ENCODE results near the gene ZNF436.
"Not testable (repeated sequence)": the region's sequence is repeated elsewhere in the genome, so short reads cannot be mapped to it uniquely, and the experiment has no call there.

ZNF436 gene

DNA sequence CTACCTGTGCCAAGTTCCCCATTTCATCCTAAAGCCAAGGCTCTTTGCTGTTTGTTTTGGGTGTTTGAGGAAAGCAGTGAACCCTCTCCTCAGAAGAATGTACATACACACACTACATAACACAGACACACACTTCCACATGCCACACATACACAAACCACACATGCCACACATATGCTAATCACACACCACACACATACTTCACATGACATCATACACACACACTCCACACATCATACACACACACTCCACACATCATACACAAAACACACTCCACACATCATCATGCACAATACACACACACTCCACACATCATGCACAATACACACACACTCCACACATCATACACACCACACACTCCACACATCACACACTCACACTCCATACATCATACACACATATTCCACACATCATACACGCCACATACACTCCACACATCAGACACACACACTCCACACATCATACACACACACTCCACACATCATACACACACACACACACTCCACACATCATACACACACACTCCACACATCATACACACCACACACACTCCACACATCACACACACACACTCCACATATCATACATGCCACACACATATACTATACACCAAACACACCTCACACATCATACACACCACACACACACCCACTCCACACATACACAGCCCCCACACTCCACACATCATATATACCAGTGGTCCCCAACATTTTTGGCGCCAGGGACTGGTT is 22.7 kb upstream of the ZNF436 start:
- DNase-seq = no peak

DNA sequence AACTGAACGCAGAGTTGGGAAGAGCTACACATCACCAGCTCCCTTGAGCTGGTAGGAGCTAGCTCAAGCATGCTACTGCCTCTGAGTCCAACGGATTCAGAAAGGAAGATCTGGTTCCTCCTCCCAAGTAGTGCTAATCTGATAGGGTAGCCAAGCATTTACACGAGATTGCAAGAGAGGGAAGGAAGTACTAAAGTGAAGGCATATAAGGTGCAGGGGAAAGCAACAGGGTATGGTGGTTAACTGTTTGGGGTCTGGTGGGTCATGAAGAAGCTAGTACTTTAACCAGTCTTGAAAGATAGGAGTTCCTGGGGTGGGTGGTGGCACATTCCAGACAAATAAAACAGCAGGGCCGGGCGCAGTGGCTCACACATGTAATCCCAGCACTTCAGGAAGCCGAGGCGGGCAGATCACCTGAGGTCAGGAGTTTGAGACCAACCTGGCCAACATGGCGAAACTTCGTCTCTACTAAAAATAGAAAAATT is 20.2 kb upstream of the ZNF436 start:
- DNase-seq = no peak

DNA sequence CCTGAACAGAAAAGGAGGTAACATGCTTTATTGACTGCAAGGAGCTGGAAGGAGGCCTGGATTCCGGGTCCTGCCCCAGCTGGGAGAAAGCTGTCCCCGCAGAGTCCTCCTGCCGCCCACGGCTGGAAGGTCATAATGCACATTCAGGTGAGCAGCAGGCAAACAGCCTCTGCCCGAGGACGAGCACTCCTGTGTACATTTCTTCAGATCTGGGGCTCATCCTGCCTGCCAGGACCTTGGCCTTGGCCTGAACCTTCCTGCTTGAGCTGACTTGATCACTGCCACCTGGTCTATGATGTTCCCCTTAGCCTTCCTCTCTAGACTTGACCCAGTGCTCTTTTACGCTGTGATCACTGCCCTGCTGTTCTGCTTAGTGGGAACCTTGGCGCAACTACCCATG is 17.9 kb upstream of the ZNF436 start:
- DNase-seq = no peak

DNA sequence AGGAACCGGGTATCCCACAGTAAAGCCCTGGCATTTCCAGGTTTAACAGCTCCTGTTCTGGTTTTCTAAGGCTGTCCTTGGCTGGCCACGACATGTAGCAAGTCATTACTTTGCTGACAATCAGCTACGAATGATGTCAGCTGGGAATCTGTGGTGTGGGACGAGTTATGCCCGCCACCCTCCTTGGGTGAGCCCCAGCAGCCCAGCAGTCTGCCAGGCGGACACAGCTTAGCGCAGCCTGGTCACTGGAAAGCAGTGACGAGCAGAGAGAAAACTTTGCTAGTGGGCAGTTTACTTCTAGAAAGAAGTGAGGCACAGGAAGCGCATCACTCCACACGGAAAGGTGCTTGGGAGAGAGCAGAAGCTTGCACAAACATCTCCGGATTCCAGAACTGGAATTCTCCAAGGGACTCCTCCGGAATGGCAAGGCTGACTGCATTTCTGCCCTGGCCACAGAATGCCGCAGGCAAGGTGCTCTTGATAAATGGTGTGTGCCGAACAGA is 15.5 kb upstream of the ZNF436 start:
- no peak for DNase-seq

DNA sequence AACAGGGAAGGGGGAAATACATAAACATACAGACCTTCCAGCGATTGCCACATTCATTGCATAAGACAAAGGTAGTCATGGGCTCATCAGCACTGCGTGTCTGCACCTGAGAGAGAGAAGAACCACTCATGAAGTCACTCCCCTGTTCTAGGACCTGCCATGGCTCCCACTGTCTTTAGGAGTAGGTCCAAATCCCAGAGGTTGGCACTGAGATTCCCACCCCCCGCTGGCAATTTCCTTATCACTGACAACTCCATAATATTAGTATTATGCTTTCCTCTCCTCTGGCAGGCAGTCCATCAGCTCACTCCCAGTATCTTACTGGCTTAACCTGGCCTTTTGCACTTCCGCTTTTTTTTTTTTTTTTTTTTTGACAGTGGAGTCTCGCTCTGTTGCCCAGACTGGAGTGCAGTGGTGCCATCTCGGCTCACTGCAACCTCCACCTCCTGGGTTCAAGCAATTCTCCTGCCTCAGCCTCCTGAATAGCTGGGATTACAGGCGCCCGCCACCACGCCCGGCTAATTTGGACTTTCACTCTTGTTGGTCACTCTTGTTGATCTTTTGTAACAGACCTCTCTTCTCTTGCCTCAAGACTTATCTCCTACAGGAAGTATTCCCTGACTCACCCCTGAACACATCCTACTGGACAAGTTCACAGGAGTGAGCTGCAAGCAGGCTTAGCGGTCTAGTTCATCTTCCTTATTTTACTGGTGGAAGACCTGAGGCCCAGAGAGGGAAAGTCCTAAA is 14.8 kb upstream of the ZNF436 start:
- no peak for DNase-seq

DNA sequence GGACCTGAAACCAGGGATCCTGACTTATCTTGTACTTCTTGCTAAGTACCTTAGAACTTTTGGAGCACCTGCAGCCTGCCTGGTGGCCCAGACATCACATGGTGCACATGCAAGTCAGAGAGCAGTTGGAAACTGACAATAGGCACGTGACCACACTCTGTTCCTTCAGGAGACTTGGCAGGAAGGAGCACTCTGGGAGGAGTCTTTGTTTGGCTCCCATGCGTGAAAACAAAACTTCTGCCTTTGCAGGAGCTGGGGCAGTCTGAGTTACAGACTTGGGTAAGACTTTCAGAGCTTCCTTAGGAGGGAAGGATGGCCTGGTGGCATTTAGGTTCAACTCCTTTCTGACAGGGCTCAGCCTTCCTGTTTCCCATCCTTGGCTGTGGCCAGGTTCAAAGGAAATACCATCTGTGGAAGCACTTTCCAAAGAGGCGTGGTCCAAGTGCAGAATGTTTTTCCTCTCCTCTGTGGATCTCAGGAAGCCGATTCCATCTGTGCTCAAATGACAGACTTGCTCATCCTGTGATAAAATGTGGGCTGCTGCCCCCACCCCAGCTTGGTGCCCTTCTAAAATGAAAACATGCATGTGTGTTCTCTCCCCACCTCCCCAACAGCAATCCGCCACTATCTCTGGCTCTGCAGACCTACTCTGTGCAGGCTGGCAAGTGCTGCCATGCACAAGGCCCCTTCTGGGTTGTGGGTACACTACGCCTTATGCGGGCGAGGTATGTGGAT is 14.1 kb upstream of the ZNF436 start:
- DNase-seq = no peak

DNA sequence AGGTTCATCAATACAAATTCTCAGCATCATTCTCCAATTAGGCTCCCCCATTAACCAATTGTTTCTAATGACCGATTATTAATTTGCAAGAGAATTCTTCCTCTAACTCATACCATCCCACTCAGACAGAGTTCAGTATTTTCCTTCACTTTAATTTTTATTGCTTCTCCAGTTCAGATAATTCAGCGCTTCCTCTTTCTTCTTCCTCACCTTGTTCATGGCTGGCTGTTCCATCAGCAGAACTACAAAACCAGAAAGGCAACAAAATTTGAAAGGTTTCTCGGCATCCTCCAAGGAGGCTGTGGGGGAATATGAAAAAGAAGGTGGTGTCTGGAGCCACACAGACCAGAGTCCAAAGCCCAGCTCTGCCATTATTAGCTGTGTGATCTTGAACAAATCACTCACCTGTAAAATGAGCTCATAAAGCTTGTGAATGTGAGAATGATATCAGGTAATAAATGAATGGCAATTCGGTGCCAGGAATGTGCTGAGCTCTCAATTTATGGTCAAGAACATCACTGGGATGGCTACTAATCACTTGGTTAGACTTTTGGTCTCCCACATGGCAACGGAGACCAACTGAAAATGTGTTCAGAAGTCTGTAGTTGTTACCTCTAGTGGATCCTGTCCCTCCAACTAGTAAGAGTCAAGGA is 11.7 kb upstream of the ZNF436 start:
- DNase-seq = no peak

DNA sequence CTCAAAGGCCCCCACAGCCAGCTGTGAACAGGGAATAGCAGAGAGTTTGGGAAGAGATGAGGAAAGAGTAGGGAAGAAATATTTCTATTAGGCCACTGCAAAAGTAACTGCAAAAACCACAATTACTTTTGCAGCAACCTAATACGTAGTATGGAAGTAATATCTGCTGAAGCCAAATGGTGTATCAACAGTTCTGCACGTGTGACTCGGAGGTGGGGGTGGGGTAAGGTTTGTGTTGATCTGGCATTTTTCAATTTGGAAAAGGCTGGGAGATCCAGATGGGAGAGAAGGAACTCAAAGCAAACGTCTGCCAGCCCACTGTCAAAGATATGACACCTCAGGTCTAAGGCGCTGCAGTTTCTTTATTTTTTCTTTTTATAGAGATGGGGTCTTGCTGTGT is 11.1 kb upstream of the ZNF436 start:
- no peak for DNase-seq

DNA sequence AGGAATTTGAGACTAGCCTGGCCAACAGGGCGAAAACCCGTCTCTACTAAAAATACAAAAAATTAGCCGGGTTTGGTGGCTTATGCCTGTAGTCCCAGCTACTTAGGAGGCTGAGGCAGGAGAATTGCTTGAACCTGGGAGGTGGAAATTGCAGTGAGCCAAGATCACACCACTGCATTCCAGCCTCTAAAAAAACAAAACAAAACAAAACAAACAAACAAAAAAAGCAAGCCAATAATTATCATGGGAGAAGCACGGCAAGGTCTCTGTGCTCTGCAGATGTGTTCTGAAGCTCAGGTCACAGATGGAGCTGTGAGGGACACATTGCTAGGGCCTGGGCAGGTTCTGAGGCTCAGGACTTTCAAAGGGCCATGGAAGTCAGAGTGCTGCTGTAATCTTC is 10.6 kb upstream of the ZNF436 start:
- DNase-seq = not testable (repeated sequence)

DNA sequence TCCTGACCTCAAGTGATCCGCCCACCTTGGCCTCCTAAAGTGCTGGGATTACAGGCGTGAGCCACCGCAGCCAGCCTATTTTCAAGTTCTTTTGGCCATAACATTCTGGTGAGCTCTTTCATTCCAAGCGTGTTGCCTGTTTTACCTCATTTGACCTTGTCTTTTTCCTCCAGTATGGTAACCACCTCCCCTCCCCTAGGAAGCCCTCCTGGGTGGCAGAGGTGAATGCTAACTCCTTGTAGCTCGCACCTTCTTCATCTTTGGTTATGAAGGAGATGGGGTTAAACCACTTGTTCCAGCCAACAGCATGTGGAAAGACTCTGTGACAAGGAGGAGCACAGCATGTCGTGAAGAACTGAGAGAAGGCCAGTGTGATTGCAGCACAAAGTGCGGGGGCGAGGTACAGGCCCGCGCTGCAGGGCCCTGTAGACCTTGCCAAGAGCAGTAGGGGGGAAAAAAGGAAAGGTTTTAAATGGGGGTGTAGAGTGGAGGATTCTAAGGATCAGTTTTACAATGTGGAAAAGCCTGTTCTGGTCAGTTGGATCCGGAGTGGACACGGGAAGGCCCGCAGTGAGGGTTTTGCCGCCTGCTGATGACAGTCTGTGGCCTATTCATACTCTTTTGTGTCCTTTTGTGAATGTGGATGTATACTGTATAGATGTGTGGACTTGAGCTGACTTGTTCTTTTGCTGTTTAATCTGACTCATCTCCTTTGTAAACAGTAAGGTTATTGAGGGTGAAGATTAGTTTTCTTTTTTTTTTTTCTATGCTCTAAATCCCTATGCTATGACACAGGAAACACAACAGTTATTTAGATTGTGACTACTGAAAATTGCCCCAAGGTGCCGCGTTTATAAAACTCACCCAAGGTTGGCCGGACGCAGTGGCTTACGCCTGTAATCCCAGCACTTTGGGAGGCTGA is 7.5 kb upstream of the ZNF436 start:
- DNase-seq = no peak

DNA sequence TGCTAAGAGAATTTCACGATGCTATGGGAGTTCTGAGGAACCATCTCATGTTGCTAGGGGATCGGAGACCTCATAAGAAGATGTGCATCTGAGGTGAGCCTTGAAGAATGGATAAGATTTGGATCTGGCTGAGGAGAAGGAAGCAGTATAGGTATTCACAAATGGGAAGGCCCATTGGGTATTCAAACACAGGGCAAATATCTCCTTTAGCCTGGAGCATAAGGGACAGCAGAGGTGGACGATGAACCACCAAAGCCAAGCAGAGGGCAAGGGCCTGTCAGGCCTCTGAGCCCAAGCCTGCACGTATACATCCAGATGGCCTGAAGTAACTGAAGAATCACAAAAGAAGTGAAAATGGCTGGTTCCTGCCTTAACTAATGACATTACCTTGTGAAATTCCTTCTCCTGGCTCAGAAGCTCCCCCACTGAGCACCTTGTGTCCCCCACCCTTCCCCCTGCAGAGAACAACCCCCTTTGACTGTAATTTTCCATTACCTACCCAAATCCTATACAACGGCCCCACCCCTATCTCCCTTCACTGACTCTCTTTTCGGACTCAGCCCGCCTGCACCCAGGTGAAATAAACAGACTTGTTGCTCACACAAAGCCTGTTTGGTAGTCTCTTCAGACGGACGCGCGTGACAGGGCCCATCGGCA is 4.6 kb upstream of the ZNF436 start:
- not testable (repeated sequence) for DNase-seq

DNA sequence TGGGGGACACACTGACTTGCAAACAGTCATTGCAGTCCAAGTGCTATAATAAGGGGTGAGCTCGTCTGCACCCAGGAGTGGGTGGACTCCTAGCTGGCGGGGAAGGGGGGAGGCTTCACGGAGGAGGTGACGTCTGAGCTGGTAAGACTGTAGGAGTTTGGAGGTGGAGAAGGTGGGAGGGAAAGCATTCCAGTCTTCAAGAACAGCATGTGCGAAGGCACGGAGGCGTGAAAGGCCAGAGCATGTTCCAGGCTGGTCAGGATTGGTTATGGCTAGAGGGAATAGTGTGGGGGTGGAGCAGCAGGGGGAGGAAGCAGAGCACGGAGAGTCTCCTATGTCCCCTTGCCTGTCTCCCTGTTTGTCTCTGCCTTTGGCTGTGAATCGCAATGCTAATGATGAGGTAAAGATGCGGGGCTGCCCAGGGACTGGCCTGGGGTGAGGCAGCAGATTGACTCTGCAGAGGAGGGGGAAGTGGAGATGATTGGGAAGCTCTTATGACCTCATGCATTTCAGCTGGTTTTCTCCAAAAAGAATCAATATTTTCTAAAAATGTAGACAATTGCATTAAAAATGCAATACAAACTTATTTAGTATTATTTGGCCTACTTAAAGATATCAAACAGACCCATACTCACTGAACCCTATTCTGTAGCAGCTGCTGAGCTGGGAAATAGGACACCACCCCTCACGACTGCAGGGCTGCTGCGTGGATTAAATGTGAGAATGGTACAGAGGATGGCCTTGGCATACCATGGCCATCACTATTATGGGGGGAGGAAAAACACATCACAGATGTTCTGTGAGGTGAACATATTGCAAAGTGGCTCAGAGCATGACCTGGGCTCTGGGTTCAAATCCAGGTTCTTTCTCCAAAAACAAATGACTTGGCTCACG is 2.6 kb upstream of the ZNF436 start:
- no peak for DNase-seq

DNA sequence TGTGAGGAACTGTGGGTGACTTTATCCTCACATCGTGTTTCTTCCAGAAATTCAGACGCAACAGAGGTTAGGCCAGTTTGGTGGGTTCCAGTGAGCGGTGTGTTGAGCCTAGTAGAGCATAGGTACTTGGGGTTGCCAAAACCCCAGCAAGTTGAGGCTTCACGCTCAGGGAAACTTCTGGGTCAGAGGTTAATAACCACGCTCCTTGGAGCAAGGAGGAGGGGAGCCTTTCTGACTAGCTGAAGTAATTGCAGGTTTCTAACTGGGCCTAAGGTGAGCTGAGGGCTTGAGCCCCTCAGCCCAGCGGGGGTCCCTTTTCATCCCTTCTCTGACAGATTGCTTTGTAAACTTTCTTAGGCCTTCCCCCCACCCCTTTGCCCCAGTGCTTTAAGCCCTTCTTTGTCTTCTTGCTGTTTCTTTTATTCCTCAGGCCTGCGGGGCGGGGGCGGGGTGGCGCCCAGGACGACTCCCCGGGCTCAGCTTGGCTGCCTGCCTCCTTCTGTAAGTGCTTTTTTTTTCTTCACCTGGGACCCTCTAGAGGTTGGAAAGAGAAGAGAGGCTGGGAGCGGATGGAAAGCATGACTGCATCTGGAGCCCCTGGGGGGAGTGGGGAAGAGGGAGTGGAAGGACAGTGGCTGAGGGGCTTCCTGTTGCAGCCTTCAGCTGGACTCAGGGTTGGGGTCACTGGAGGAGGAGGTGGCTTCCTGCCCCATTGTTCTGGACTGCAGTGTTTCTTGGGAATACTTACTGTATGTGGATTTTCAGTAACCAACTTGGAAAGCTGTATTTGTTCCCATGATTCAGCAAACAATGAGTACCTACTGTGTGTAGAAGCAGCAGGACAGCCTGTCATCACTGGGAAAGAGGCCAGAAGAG is 1.3 kb upstream of the ZNF436 start:
- no peak for DNase-seq

DNA sequence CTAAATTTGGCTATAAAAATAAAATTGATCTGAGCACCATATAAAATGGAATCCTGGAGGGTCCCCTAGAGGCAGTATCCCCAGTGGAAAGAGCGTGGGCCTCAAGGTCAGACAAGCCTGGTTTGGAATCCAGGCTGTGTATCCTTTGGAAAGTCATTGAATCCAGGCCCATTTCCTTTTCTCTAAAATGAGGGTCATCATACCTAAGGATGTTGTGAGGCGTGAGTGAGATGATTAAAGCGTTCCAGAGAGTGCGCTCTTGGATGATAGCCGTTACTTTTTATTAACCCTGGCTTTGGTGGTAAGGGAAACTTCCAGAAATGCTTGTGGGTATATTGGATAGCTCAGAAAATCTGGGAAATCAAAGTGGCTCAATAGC is 683 bp upstream of the ZNF436 start:
- DNase-seq = no peak

DNA sequence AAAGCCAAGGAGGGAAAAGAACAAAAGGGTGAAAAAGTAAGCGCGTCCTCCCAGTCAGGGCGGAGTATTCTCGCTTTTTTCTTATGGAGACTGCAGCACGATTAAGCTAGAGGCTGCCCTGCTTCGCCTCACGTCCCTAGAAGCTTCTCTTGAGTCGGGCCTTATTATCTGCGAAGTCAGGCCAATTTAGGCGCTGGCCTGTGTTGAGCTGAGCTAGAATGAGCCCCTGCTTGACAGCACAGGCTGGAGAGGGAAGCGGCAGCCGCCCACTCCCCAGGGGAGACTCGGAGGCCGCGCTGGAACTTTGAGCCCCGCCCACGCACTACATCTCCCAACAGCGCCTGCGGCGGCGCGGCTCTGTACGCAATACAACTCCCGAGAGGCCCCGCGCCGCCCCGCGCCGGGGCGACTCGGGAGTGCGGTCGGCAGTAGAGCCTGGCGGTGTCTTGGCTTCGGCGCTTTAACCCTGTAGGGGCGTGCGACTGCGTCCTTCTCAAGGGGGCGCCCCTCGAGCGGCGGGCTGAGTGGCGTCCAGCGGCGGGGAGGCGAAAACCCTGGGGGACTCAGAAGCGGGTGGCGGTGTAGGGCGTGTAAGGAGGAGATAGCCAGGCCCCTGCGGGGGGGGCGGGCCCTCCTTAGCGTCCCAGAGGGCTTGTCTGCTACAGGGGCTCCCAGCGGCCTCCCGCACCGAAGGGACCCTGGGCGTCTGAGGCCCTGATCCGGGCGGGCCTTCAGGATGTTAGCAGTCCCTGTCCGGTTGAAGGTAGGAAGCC is 888 bp downstream of the ZNF436 start:
- peak; percentile 89 for DNase-seq

DNA sequence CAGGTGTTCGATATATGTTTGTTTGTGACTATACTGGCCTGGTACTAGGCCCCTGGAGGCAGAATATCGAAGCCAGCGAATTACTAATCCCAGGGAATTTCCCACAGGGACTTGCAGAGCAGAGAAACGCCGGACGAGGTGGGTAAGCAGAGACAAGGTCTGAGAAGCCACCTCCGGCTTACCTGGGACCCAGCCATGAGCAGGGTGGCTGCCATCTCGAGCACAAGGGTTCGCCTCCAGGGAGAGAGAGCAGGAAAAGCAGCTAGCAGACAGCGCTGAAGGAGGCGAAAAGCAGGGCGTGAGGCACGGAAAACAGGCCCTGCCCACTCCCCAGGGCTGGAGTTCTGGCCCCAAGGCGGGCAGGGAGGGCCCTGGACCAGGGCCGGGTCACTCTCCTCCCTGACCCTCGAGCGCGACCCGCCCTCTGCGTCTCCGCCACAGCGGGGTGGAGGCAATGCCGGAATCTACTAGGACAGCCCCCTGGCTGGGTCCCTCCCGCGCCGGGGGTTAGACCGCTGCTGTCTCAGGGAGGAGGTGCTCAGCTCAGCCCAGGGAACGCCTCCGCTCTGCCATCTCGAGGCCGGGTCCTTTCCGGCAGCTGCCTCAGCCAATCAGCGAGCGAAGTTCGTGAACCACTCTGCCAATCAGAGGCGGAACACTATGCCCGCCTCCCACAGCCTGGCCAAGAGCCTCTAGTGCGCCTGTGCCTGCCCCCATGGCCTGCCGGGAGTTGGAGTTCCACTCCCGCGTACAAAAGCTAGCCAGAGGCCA is 1.7 kb downstream of the ZNF436 start:
- DNase-seq = peak; percentile 99

DNA sequence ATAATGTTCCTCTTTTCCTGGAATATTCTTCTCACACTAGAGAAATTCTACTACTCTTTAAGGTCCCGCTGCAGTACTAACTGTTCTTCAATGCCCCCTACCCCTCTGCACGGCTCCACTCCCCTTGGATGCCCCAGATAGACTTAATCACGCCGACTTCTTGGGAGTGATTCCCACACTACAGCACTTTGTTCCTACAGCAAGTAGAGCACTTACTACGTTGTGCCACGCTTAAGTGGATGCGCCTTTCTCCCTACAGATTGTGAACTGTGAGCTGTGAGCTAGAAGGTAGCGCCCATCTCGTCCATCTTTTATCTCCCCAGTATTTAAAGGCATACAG is 2.2 kb downstream of the ZNF436 start:
- no peak for DNase-seq

DNA sequence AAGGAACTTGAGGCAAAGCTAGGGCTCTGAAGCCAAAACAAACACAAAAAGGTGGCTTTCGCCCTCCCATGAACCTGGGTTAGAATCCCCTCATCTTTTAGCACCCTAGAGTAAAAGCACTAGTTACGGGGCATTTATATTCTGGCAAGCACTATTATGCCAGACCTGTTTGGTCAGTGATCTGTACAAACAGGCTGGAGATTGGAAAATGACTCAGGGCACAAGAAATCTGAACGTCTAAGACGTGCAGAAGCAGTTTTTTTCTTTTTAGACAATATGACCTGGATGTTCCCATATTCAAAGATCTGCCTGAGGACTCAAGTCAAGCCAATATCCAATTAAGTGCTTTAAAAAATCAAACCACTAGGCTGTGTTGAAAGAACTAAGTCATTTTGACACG is 3.0 kb downstream of the ZNF436 start:
- no peak for DNase-seq

Measured in activated naive CD4-positive, alpha-beta T cell treated with anti-CD3 and anti-CD28 coated beads, Interleukin-2, amount 50 U/mL, for 16 hours (primary cell).